Nephron (organoid): ENCODE results near the gene EPYC.

Experiments
- H3K27ac Mint-ChIP-seq, 3 experiments: 2 replicates each; pipeline ENCODE4 v1.8.0; 2020; ENCODE audit warnings: mixed read lengths in 3 of 3, mild to moderate bottlenecking in 2 of 3, moderate library complexity in 1 of 3
- H3K27me3 Mint-ChIP-seq: 2 replicates; pipeline ENCODE4 v1.8.0; 2021; ENCODE audit warnings: low read depth, mild to moderate bottlenecking, moderate library complexity, mixed read lengths
- H3K36me3 Mint-ChIP-seq: 2 replicates; pipeline ENCODE4 v1.8.0; 2020; ENCODE audit warnings: low read depth, mixed read lengths
- H3K4me1 Mint-ChIP-seq: 2 replicates; pipeline ENCODE4 v1.8.0; 2020; ENCODE audit warnings: mixed read lengths
- H3K4me3 Mint-ChIP-seq, 3 experiments: 2 replicates each; pipeline ENCODE4 v1.8.0; 2020; ENCODE audit warnings: mild to moderate bottlenecking in 3 of 3, mixed read lengths in 3 of 3, moderate library complexity in 2 of 3
- H3K9me3 Mint-ChIP-seq: 2 replicates; pipeline ENCODE4 v1.8.0; 2020; ENCODE audit warnings: mixed read lengths
- CTCF ChIP-seq, 3 experiments: fragments of 200-600 bp; sonication (generic); IDR thresholded peaks; one replicate each; pipeline ENCODE4 v1.5.0; 2021; ENCODE audit warnings: antibody characterized with exemption in 3 of 3; ENCODE audit not compliant: unreplicated experiment in 3 of 3

The EPYC gene

GRCh38 chr12:90945070-90945649 lies 59.6 kb downstream of the EPYC start:
- Mint-ChIP-seq H3K27me3 (no peaks in the 10 kb centered on the region), H3K36me3 (no peaks in the 10 kb centered on the region), H3K4me1 (peaks cover 9% of the 10 kb centered on the region), H3K9me3 (no peaks in the 10 kb centered on the region), H3K27ac (no peak overlapping the region), H3K4me3 (no peak overlapping the region)
- TF ChIP-seq CTCF (IDR thresholded peaks at IDR 0.05; ENCODE audit: unreplicated experiment in 3 of 3) = peak; percentile 40 to 66 (median 51)

DNA sequence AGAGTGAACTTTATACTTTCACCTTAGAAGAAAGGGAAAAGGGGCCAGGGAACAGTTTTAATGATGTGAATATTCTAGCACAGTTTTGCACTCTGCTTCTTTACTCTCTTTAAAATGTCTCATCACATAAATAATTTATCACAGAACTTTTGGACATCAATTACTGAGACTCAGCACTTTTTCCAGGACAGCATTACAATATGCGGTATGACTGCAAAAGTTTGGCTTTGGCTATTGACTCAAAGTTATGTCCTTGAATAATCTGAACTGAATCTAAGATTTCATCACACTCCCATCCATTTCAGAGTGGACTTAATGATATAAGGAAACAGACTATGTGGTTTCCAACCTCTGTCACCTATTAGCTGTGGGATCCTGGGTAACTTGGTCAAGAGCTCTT lies 61.5 kb downstream of the EPYC start:
- H3K36me3 Mint-ChIP-seq = no peaks in the 10 kb centered on the region
- no peak overlapping the region for H3K4me3 Mint-ChIP-seq
- no peak for TF ChIP-seq CTCF (IDR thresholded peaks at IDR 0.05; ENCODE audit: unreplicated experiment in 3 of 3)
- no peaks in the 10 kb centered on the region for H3K9me3 Mint-ChIP-seq
- peak overlapping the region in 2 of 3 experiments; percentile 5 to 12 for H3K27ac Mint-ChIP-seq
- H3K27me3 Mint-ChIP-seq = no peaks in the 10 kb centered on the region
- H3K4me1 Mint-ChIP-seq = peaks cover 24% of the 10 kb centered on the region

GRCh38 chr12:90940872-90941499 lies 63.8 kb downstream of the EPYC start:
- Mint-ChIP-seq H3K27ac (no peak overlapping the region), H3K9me3 (peaks cover 3% of the 10 kb centered on the region), H3K36me3 (no peaks in the 10 kb centered on the region), H3K4me1 (peaks cover 27% of the 10 kb centered on the region), H3K4me3 (no peak overlapping the region), H3K27me3 (no peaks in the 10 kb centered on the region)
- TF ChIP-seq CTCF (IDR thresholded peaks at IDR 0.05; ENCODE audit: unreplicated experiment in 3 of 3) = peak; percentile 61 to 73 (median 69)

- Mint-ChIP-seq H3K9me3 (peaks cover 7% of the 10 kb centered on the region), H3K36me3 (no peaks in the 10 kb centered on the region), H3K4me1 (peaks cover 27% of the 10 kb centered on the region), H3K27me3 (no peaks in the 10 kb centered on the region), H3K4me3 (no peak overlapping the region), H3K27ac (peak overlapping the region; percentile 22 to 85 (median 61))
- TF ChIP-seq CTCF (IDR thresholded peaks at IDR 0.05; ENCODE audit: unreplicated experiment in 3 of 3) = no peak
Observed at GRCh38 chr12:90939382-90939781, 65.4 kb downstream of the EPYC start.

DNA sequence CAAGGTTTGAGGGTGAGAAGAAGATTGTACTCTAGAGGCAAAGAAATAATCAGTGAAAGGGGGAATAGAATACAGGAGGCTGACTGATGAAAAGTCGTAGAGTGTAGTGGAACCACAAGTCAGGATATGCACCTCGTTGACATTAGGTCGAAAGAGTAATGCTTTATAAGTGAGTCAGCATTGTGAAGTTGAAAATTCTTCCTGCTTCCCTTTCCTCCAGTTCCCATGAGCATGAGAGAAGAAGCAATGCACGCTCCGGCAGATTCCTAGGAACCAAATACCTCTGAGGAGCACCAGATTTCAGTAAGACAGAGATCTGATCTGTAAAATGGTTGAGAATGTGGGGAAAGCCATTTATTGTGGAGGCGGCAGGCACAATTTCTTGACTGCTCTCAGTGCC lies 66.3 kb downstream of the EPYC start:
- Mint-ChIP-seq H3K36me3 (no peaks in the 10 kb centered on the region), H3K4me1 (peaks cover 27% of the 10 kb centered on the region), H3K4me3 (no peak overlapping the region), H3K27ac (peak overlapping the region in 2 of 3 experiments; percentile 43 to 61), H3K9me3 (peaks cover 12% of the 10 kb centered on the region), H3K27me3 (no peaks in the 10 kb centered on the region)
- no peak for TF ChIP-seq CTCF (IDR thresholded peaks at IDR 0.05; ENCODE audit: unreplicated experiment in 3 of 3)

DNA sequence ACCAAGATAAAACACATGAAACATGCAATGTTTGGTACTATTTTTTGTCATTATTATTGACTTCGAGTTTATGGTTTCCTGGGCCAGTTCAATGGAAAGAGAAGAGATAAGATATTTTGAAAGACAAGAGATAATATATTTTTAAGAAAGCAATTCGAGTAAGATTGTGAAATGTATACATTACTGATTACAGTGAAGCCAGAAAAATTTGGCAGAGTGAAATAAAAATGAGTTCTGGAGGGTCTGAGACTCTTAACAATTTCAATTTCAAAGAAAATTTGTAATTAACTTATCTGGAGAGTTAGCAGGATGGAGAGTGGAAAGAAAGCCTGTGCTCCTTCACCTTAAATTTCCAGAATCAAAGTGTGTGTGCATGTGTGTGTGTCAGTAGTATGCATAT lies 67.1 kb downstream of the EPYC start:
- no peak overlapping the region for H3K4me3 Mint-ChIP-seq
- H3K4me1 Mint-ChIP-seq = peaks cover 22% of the 10 kb centered on the region
- no peaks in the 10 kb centered on the region for H3K27me3 Mint-ChIP-seq
- H3K9me3 Mint-ChIP-seq = peaks cover 18% of the 10 kb centered on the region
- no peak for TF ChIP-seq CTCF (IDR thresholded peaks at IDR 0.05; ENCODE audit: unreplicated experiment in 3 of 3)
- H3K27ac Mint-ChIP-seq = peak overlapping the region in 2 of 3 experiments; percentile 61 to 71
- no peaks in the 10 kb centered on the region for H3K36me3 Mint-ChIP-seq
